Right cardiac atrium (tissue), 5 donors: ENCODE data around the gene TMEM200B. TPM values are rescaled to one million over a fixed set of nuclear protein-coding genes. Genes with fewer than 3 reads are reported as not detected.
"Not testable (repeated sequence)": the region's sequence is repeated elsewhere in the genome, so short reads cannot be mapped to it uniquely, and the experiment has no call there.

ENCODE experiments used
- ATAC-seq, 2 donors: fragments of 200-7000 bp; cut with Tn5 transposase; one replicate each; pipeline versions ENCODE4 v1.8.0 to v1.9.1; 2020; ENCODE audit warnings: moderate library complexity in 2 of 2, mild to moderate bottlenecking in 1 of 2
- DNase-seq, 3 donors: peaks; one replicate each; pipeline ENCODE4 v3.0.0-alpha.2; 2020
- H3K27ac ChIP-seq: one replicate; pipeline ENCODE4 v1.5.1; 2013; ENCODE audit warnings: mild to moderate bottlenecking, low read length, control low read depth, moderate library complexity
- H3K27me3 ChIP-seq: one replicate; pipeline ENCODE4 v1.6.1; 2013; ENCODE audit not compliant: control insufficient read depth, insufficient read depth
- H3K4me1 ChIP-seq: one replicate; pipeline ENCODE4 v1.6.1; 2013; ENCODE audit warnings: low read length; ENCODE audit not compliant: control insufficient read depth, insufficient read depth
- H3K4me3 ChIP-seq: one replicate; pipeline ENCODE4 v1.5.1; 2013; ENCODE audit warnings: low read length, control low read depth
- H3K9me3 ChIP-seq: one replicate; pipeline ENCODE4 v1.6.1; 2013; ENCODE audit warnings: low read length; ENCODE audit not compliant: control insufficient read depth
- WGBS: extraction: QIAGEN DNeasy Blood & Tissue Kit; methylation state at CpG from one replicate; pipeline ENCODE4 v1.1.7; 2013; 5-methylcytosine and 5-hydroxymethylcytosine counted together
- intact Hi-C, 4 donors: fragments of 100-400 bp; cut with DNase I; formaldehyde crosslinking; loops; one replicate each; pipeline versions ENCODE4 v1.11.0 to v1.14.0; 2022 to 2023
- polyA plus RNA-seq: library from polyadenylated mRNA; stranded (reverse); fragments of 200-250 nt; gene quantifications from one replicate; pipeline ENCODE4 v1.2.3, GENCODE V29; 2013
- total RNA-seq, 4 donors: library from RNA; stranded (reverse); fragmentation: NEBNext Ultra II Directional; extraction: Animal tissue kit (Norgen Biotek cat#: 25700); gene quantifications; one replicate each; pipeline ENCODE4 v1.2.1, GENCODE V29; 2021
- donor health status: healthy with polysubstance abuse.
- donor health status: DM: no; HTN: yes; CAD: no.
- donor health status: DM: no; HTN: no; CAD: no.
- donor health status: DM: no; HTN: yes; CAD: no; lungs with severe emphysema.
- donor health status: DM: yes; HTN: yes; CAD: no.

The TMEM200B gene
- total and polyA plus RNA-seq, 5 donors, result 2.8 to 4.1 (median 3.8) TPM

GRCh38 chr1:29082519-29082918, 41.2 kb downstream of the TMEM200B start:
- no peak overlapping the region for H3K4me3 ChIP-seq
- intact Hi-C loops, result no loop called here
- ATAC-seq, result no peak
- H3K4me1 ChIP-seq, result no peaks in the 10 kb centered on the region
- DNase-seq, result no peak
- no peak overlapping the region for H3K27ac ChIP-seq
- H3K9me3 ChIP-seq, result no peaks in the 10 kb centered on the region
- H3K27me3 ChIP-seq, result no peaks in the 10 kb centered on the region
- WGBS, result 91% methylated on average over 3 of the region's 3 CpGs

GRCh38 chr1:29081201-29081600, 42.5 kb downstream of the TMEM200B start:
- no peak overlapping the region for H3K27ac ChIP-seq
- WGBS, result 87% methylated on average over 3 of the region's 3 CpGs

GRCh38 chr1:29079916-29080629, 43.6 kb downstream of the TMEM200B start:
- H3K9me3 ChIP-seq, H3K27ac ChIP-seq, H3K4me3 ChIP-seq, intact Hi-C loops, H3K4me1 ChIP-seq, H3K27me3 ChIP-seq, DNase-seq, ATAC-seq: not testable (repeated sequence)
- WGBS, result 91% methylated on average over 16 of the region's 16 CpGs

More at GRCh38 chr1:29081201-29081600, 42.5 kb downstream of the TMEM200B start:
- DNase-seq (no peak), ATAC-seq (no peak)
- intact Hi-C loops, result no loop called here
- Histone ChIP-seq H3K27me3 (no peaks in the 10 kb centered on the region), H3K9me3 (no peaks in the 10 kb centered on the region), H3K4me3 (no peak overlapping the region), H3K4me1 (no peaks in the 10 kb centered on the region)

GRCh38 chr1:29077155-29077554, 46.5 kb downstream of the TMEM200B start:
- Histone ChIP-seq H3K27ac (no peak overlapping the region), H3K27me3 (no peaks in the 10 kb centered on the region), H3K4me1 (no peaks in the 10 kb centered on the region), H3K9me3 (no peaks in the 10 kb centered on the region), H3K4me3 (no peak overlapping the region)
- ATAC-seq, result no peak
- intact Hi-C loops, result no loop called here
- WGBS, result 91% methylated on average over 2 of the region's 2 CpGs
- DNase-seq, result no peak

Other genes with a start within 250 kb of the TMEM200B start
- gene EPB41, start 209.3 kb downstream of the TMEM200B start, total RNA-seq, result 10 to 100 TPM; 14.2 to 21.1 (median 18.4) TPM
- 8.9 TPM for gene EPB41, start 209.3 kb downstream of the TMEM200B start, polyA plus RNA-seq
- gene SRSF4, start 58.0 kb upstream of the TMEM200B start, total RNA-seq, result 10 to 100 TPM; 52.0 to 63.7 (median 61.1) TPM
- gene SRSF4, start 58.0 kb upstream of the TMEM200B start, polyA plus RNA-seq, result 50.0 TPM
- gene MECR, start 107.0 kb upstream of the TMEM200B start, total RNA-seq, result 10 to 100 TPM; 21.0 to 33.7 (median 24.7) TPM
- gene MECR, start 107.0 kb upstream of the TMEM200B start, polyA plus RNA-seq, result 36.0 TPM
- gene PTPRU, start 112.6 kb upstream of the TMEM200B start, total RNA-seq, result 10 to 100 TPM; 13.7 to 29.9 (median 22.9) TPM
- 24.6 TPM for gene PTPRU, start 112.6 kb upstream of the TMEM200B start, polyA plus RNA-seq